Limb (tissue), 2 donors: ENCODE data around the gene TMEM134.
A peak's percentile ranks its signal among the peaks of the same experiment; 100 is the strongest.

ENCODE experiments used
- DNase-seq, 2 donors: peaks; one replicate each; pipeline ENCODE4 v3.0.0-alpha.2; 2016; ENCODE audit errors: extremely low spot score in 2 of 2

Gene TMEM134

GRCh38 chr11:67458266-67458665 is 10.8 kb downstream of the TMEM134 start:
- no peak for DNase-seq

DNA sequence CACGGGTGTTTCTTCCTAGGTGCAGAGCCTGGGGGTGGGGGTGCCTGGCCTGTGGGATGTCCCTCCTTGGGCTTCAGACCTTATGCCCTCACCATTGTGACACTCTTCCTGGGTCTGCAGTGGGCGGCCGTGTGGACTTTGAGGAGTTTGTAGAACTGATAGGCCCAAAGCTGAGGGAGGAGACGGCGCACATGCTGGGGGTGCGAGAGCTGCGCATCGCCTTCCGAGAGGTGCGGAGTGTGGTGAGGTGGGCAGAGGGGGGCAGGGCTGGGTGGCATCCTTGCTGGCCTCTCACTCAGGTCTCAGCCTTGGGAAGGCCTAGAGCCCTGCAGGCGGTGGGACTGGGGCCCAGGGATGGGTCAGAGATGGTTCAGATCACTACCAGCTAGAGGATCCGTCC is 11.6 kb downstream of the TMEM134 start:
- DNase-seq = no peak

DNA sequence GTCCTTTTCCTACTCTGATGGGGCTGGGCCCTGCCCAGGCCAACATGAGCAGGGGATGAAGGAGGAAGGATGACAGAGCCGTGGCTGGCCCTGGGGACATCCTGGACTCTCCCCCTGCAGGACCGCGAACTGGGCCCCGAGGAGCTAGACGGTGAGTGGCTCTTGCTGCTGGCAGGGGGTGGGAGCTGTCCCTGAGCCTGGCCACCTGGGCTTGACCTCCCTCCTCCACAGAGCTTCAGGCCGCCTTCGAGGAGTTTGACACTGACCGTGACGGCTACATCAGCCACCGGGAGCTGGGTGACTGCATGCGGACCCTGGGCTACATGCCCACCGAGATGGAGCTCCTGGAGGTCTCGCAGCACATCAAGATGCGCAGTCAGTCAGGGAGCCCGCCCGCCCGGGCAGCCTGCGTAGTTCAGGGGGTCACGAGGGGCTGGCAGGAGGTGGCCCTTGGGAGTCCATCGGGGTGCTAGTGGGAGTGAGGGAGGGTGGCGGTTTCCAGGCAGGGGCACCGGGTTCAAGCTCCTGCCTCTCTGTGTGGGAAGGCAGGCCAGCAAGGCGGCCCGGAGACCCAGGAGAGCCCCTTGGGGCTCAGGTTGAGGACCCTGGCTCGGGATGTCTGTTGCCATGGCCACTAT is 12.9 kb downstream of the TMEM134 start:
- DNase-seq = no peak

DNA sequence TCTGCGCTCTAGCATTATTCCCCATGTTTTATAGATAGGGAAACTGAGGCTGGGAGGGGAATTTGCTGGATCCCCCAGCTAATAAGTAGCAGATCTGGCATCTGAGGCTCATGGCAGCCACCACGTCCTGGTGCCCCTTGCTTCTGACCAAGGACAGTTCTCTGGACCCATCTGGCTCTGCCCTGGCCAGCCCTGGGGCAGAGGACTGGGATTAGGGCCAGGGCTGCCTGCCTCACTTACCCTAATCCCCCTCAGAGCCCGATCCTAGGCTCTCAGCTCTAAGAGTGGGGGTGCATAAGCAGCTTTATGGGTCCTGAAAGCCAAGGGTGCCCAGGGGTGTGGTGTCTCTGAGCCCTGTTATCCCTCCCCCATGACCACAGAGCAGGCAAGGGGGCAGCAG is 14.0 kb downstream of the TMEM134 start, which contains the start of gene CABP4:
CABP4 (plus strand) TSS at position 301 of the 400 bp plus-strand sequence; CDS start at position 371, 70 bp downstream.
- DNase-seq = no peak

GRCh38 chr11:67453816-67454732 is 15.0 kb downstream of the TMEM134 start:
- DNase-seq = no peak

DNA sequence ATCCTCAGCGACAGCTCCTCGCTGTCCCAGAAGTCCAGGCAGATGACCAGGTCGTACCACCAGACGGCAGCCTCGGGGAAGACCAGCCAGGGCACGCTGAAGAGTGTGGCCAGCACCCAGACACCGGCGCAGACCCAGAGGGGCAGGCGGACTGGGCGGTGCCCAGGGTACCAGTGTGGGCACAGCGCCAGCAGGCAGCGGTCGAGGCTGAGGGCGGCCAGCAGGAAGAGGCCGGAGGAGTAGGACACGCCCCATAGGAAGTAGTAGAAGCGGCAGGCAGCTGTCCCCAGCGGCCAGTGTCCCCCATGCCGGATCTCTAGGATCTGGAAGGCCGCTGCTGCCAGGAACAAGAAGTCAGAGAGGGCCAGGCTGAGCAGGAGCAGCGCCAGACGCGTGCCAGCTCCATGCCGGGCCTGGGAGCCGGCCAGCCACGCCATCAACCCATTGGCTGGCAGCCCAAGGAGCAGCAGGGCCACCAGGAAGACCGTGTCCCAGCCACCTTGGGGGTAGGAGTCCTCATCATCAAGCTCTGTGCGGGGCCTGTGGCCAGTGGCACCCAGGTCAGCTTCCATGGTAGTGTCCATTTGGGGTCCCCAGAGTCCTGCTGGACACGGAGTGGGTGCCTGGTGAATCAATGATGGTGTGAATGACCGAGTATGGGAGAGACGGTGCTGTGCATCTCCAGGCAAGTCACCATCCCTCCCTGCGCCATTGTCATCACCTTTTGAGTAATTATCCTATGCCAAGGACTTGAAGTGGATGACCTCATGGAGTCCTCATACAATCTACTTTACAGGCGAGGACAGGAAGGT is 16.7 kb downstream of the TMEM134 start, which contains the start of gene GPR152:
GPR152 (minus strand) TSS at position 589 of the 812 bp plus-strand sequence; CDS start at position 584, 5 bp downstream.
- no peak for DNase-seq

- DNase-seq = no peak
Observed at GRCh38 chr11:67451658-67451976, 17.4 kb downstream of the TMEM134 start.

- DNase-seq = no peak
Observed at GRCh38 chr11:67450796-67451657, 18.0 kb downstream of the TMEM134 start.

DNA sequence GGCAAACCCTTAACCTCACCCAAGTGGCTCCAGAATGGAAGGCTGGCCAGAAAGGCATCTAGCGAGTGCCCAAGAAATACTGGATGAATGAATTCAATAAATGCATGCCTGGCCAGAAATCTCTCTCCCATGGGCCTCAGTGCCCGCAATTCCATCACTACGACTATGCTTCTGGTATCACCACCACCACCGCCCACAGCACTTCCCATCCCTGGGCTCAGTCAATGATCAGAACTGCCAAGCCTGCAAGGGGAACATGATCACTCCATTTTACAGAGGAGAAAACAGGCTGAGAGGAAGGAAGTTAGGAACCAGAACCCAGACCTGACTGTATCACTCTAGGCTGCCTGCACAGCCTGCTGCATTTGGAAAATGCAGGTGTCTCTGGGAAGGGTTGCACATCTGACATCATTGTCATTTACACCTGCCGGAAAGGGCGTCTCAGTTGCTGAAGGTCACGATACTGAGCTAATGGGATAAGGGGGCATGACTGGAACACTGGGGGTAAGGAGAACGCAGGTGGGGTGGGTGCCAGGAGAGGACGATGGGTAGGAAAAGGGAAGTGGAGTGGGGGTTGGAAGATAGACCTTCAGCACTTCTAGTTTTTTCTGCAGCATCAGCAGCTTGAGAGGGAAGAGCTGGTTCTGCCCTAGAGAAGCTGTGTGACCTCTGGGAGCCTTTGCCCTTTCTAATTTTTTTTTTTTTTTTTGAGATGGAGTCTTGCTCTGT is 19.8 kb downstream of the TMEM134 start:
- no peak for DNase-seq

- no peak for DNase-seq
Observed at GRCh38 chr11:67448220-67448609, 20.8 kb downstream of the TMEM134 start.

- no peak for DNase-seq
Observed at GRCh38 chr11:67445515-67445914, 23.5 kb downstream of the TMEM134 start.

DNA sequence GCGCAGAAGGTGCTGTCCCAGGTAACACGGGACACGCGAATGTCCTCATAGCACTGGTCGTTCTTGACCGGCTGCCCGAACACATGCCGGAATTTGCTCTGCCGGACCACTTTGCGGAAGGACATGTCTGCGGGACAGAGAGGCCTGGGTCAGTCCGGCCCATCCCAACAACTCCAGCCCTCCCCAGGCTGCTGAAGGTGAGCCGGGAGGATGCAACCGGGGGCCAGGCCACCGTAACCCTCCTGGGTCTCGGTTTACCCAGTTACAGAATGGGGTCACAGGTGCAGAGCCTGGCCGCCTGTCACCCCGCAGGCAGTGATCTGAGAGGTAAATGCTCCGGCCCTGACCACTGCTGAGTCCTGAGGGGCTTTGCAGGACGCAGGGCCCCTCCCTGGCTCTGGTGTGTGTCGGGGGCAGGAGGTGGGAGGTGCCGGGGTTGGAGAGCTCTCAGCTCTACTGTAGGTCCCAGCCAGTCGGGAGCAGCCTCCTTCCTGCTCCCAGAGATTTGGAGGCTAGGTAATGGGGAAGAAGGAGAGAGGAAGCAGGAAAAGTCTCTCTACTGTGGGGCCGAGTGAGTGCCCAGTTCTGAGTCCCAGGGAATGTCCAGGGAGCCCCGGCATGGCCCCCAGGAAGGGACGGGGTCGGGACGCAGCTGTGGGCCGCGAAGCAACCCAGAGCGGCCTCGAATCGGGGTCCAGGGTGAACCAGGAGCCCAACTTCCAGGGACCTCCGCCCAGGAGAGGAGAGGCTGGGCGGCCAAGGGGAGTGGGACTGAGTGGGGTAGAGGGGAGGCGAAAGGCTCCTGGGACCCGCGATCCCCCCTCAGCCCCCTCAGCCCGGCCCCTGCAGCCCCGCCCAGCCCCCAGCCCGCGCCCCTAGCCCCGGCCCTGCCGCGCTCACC is 26.3 kb downstream of the TMEM134 start:
- peak in 1 of 2 donors; percentile 33 for DNase-seq

DNA sequence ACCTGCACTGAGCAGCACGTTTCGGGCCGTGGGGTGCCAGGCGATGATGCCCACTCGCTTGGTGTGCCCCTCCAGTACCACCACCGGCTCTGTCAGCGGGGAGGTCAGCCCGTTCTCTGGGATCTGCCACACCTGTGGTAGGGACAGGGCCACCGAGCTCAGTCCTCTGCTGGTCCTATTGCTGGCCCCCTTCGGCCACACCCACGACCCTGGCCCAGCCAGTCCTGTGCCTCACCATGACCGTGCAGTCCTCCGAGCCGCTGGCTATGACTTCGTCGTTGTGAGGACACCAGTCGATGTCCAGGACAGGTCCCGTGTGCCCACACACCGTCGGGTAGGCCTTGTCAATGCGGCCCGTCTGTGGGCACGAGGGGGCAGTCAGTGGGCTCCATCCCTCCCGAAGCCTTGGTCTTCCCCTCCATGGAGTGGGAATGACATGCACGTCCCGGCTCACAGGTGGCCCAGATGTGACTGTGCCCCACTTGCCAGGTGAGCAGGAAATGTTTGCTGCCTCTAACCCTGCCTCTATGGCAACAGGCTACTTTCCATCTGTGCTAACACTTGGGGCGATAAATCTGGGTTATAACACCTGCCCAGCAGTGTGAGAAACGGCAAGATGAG is 27.2 kb downstream of the TMEM134 start:
- DNase-seq = no peak

- DNase-seq = no peak
Observed at GRCh38 chr11:67441098-67441563, 27.9 kb downstream of the TMEM134 start.

- DNase-seq = no peak
Observed at GRCh38 chr11:67440229-67441097, 28.6 kb downstream of the TMEM134 start.

- DNase-seq = peak in 1 of 2 donors; percentile 34
Observed at GRCh38 chr11:67439321-67440228, 29.5 kb downstream of the TMEM134 start.
